Stimulated activated naive CD4-positive, alpha-beta T cell treated with Interleukin-2 at 50 U/mL for 16 hours (primary cell): ENCODE measurements around the gene TREH.

Source experiments
- DNase-seq: peaks from one replicate; lab custom pipeline; 2025; lab: John Stamatoyannopoulos, UW

Gene TREH

GRCh38 chr11:118663902-118664301, 15.5 kb downstream of the TREH start:
- no peak for DNase-seq

- no peak for DNase-seq
Measured at GRCh38 chr11:118663381-118663780, 16.1 kb downstream of the TREH start.

GRCh38 chr11:118662401-118663271, 16.8 kb downstream of the TREH start:
- no peak for DNase-seq

- no peak for DNase-seq
Measured at GRCh38 chr11:118661425-118662301, 17.8 kb downstream of the TREH start.

- no peak for DNase-seq
Measured at GRCh38 chr11:118660681-118661424, 18.6 kb downstream of the TREH start.

- no peak for DNase-seq
Measured at GRCh38 chr11:118659953-118660680, 19.3 kb downstream of the TREH start.

- peak; percentile 84 for DNase-seq
Measured at GRCh38 chr11:118659314-118659952, 20.0 kb downstream of the TREH start.

GRCh38 chr11:118658429-118659313, 20.8 kb downstream of the TREH start:
- DNase-seq: no peak

- no peak for DNase-seq
Measured at GRCh38 chr11:118657709-118658428, 21.6 kb downstream of the TREH start.

GRCh38 chr11:118657238-118657637, 22.2 kb downstream of the TREH start:
- DNase-seq: no peak

- no peak for DNase-seq
Measured at GRCh38 chr11:118656563-118657165, 22.8 kb downstream of the TREH start.

- no peak for DNase-seq
Measured at GRCh38 chr11:118655486-118656190, 23.8 kb downstream of the TREH start.

GRCh38 chr11:118653684-118654390, 25.6 kb downstream of the TREH start:
- no peak for DNase-seq

- no peak for DNase-seq
Measured at GRCh38 chr11:118652681-118653181, 26.7 kb downstream of the TREH start.

GRCh38 chr11:118651820-118652219, 27.6 kb downstream of the TREH start:
- no peak for DNase-seq

- DNase-seq: no peak
Measured at GRCh38 chr11:118650366-118650765, 29.1 kb downstream of the TREH start.

- DNase-seq: no peak
Measured at GRCh38 chr11:118649941-118650340, 29.5 kb downstream of the TREH start.
